Astrocyte (in vitro differentiated cells and primary cell): Measurements from ENCODE around the gene TTC31. TPM values are rescaled to one million over a fixed set of nuclear protein-coding genes. Genes with fewer than 3 reads are reported as not detected.
A peak's percentile ranks its signal among the peaks of the same experiment; 100 is the strongest.

Experiments used
- DNase-seq: peaks from one replicate; pipeline ENCODE4 v3.0.0-alpha.2; 2010; ENCODE audit warnings: low read depth
- FAIRE-seq: peaks from 2 replicates; lab custom pipeline; 2011; peaks lifted over from hg19 to GRCh38; lab: Jason Lieb, UNC
- H2AFZ ChIP-seq: 2 replicates; pipeline ENCODE4 v1.6.0; 2012; ENCODE audit warnings: low read depth, low read length, inconsistent platforms
- H3K27ac ChIP-seq: 2 replicates; pipeline ENCODE4 v1.5.1; 2011; ENCODE audit warnings: low read depth, low read length, inconsistent platforms
- H3K27me3 ChIP-seq: 2 replicates; pipeline ENCODE4 v1.6.0; 2011; ENCODE audit warnings: low read length, inconsistent platforms; ENCODE audit not compliant: insufficient read depth
- H3K36me3 ChIP-seq: 2 replicates; pipeline ENCODE4 v1.5.1; 2011; ENCODE audit warnings: low read length, inconsistent platforms; ENCODE audit not compliant: insufficient read depth
- H3K4me1 ChIP-seq: 2 replicates; pipeline ENCODE4 v1.5.1; 2011; ENCODE audit warnings: low read length, inconsistent platforms; ENCODE audit not compliant: insufficient read depth
- H3K4me2 ChIP-seq: 2 replicates; pipeline ENCODE4 v1.6.0; 2012; ENCODE audit warnings: low read length, inconsistent platforms
- H3K4me3 ChIP-seq: 2 replicates; pipeline ENCODE4 v1.5.1; 2011; ENCODE audit warnings: low read depth, mild to moderate bottlenecking, low read length, inconsistent platforms; ENCODE audit not compliant: insufficient read depth
- H3K79me2 ChIP-seq: 2 replicates; pipeline ENCODE4 v1.6.0; 2012; ENCODE audit warnings: mild to moderate bottlenecking, low read length, inconsistent platforms; ENCODE audit not compliant: insufficient read depth
- H3K9ac ChIP-seq: 2 replicates; pipeline ENCODE4 v1.6.0; 2012; ENCODE audit warnings: mild to moderate bottlenecking, low read length, inconsistent platforms
- H3K9me3 ChIP-seq: 2 replicates; pipeline ENCODE4 v1.5.1; 2012; ENCODE audit warnings: low read depth, mild to moderate bottlenecking, low read length, inconsistent platforms; ENCODE audit not compliant: insufficient read depth
- H4K20me1 ChIP-seq: 2 replicates; pipeline ENCODE4 v1.6.0; 2012; ENCODE audit warnings: low read length, inconsistent platforms; ENCODE audit not compliant: insufficient read depth
- H3K27ac Mint-ChIP-seq: one replicate; pipeline ENCODE4 v1.8.0; 2021; ENCODE audit warnings: mild to moderate bottlenecking, mixed read lengths; ENCODE audit not compliant: unreplicated experiment
- H3K27me3 Mint-ChIP-seq: one replicate; pipeline ENCODE4 v1.8.0; 2021; ENCODE audit warnings: low read depth, mixed read lengths; ENCODE audit not compliant: unreplicated experiment
- H3K36me3 Mint-ChIP-seq: one replicate; pipeline ENCODE4 v1.8.0; 2021; ENCODE audit warnings: low read depth, mixed read lengths; ENCODE audit not compliant: unreplicated experiment
- H3K4me1 Mint-ChIP-seq: one replicate; pipeline ENCODE4 v1.8.0; 2021; ENCODE audit warnings: low read depth, mixed read lengths; ENCODE audit not compliant: unreplicated experiment
- H3K4me3 Mint-ChIP-seq: one replicate; pipeline ENCODE4 v1.8.0; 2021; ENCODE audit warnings: mild to moderate bottlenecking, moderate library complexity, mixed read lengths; ENCODE audit not compliant: unreplicated experiment
- H3K9me3 Mint-ChIP-seq: one replicate; pipeline ENCODE4 v1.8.0; 2021; ENCODE audit warnings: mild to moderate bottlenecking, mixed read lengths; ENCODE audit not compliant: unreplicated experiment
- CTCF ChIP-seq: IDR thresholded peaks from 2 replicates; pipeline ENCODE4 v1.5.1; 2011; ENCODE audit warnings: low read depth, mild to moderate bottlenecking, inconsistent platforms, low read length, moderate library complexity; ENCODE audit not compliant: insufficient read depth
- EZH2 ChIP-seq: IDR thresholded peaks from 2 replicates; pipeline ENCODE4 v1.6.1; 2012; ENCODE audit warnings: mild to moderate bottlenecking, low read length, inconsistent platforms; ENCODE audit not compliant: insufficient read depth
- total RNA-seq: library from RNA; stranded (reverse); gene quantifications from 2 replicates; pipeline ENCODE4 v1.2.1, GENCODE V29; 2021

Gene TTC31
- total RNA-seq, 1 donor from 2014 or later = 12.0 TPM

DNA sequence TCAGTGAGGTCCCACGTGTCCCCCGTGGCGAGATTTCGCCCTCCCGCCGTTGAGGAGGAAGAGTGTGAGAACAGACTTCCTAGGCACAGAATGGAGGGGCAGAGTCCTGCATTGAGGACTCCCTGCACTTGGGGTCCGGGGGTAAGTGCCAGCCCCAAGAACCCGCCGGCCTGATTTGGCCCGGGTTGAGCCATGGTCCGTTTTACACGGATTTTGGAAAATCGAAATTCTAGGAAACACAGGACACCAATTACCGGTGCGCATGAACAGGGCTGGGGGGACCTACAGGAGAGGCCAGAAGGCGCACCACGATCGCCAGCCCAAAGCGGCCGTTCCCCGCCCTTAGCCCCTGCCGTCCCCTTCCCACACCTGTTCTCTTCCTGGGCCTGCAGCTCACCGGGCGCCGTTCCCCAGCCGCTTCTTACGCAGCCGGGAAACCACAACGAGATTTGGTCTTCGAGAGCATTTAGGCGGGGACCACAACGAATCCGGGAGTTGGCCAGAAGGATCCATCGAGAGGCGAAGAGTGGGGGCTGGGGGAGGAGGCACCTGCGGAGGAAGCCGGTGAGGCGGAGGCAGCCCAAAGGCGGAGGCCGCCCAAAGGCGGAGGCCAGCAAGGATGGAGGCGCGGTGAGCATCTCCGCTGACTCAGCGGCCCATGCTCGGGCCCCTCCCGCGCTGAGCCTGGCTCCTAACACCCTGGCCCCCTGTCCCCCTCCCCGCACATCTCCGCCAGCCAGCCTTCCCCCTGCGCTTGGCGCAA, 30.9 kb downstream of the TTC31 start:
- Histone ChIP-seq H3K9ac (no peak overlapping the region), H3K9me3 (no peaks in the 10 kb centered on the region), H3K4me3 (no peak overlapping the region), H3K36me3 (no peaks in the 10 kb centered on the region), H4K20me1 (peaks cover 6% of the 10 kb centered on the region), H3K79me2 (no peaks in the 10 kb centered on the region), H2AFZ (no peak overlapping the region), H3K4me1 (peaks cover 11% of the 10 kb centered on the region), H3K27me3 (peaks cover 81% of the 10 kb centered on the region), H3K27ac (no peak overlapping the region), H3K4me2 (no peak overlapping the region)
- DNase-seq (no peak), FAIRE-seq (no peak)
- Mint-ChIP-seq H3K4me3 (no peak overlapping the region), H3K27ac (no peak overlapping the region), H3K36me3 (no peaks in the 10 kb centered on the region), H3K4me1 (no peaks in the 10 kb centered on the region), H3K27me3 (peaks cover 71% of the 10 kb centered on the region), H3K9me3 (peaks cover 8% of the 10 kb centered on the region)
- TF ChIP-seq CTCF = no peak
- peak; percentile 78 for TF ChIP-seq EZH2

DNA sequence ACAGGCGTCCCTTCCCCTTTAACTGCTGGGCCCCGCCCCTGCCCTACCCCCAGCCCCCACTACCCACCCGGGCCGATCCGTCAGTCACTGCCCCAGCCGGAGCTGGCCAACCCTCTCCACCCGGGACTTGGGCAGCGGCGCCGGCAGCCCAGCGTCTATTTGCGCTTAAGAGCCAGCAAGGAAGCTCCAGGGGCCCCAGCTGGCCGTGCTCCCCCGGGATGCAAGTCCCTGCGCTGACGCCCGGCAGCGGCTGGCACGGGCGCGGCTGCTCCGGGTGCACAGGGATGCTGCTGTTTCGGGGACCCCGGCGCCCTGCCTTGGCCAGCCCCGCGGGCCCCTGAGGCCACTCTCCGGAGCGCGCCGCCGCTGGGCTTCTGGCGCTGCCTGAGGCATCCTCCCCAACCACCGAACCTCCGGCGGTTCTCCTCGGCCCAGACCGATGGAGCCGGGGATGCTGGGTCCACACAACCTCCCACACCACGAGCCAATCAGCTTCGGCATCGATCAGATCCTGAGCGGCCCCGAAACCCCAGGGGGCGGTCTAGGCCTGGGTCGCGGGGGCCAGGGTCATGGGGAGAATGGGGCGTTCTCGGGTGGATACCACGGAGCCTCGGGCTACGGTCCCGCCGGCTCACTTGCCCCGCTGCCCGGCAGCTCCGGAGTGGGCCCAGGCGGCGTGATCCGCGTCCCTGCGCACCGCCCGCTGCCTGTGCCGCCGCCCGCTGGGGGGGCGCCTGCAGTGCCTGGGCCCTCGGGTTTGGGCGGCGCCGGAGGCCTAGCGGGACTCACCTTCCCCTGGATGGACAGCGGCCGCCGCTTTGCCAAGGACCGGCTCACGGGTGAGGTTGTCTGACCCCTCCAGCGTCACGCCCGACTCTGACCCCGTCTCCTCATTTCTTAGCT, 31.7 kb downstream of the TTC31 start, which contains the start of gene TLX2:
Gene TLX2 (plus strand): TSS at position 83 of the 903 bp plus-strand sequence. CDS start 357 bp downstream, at position 440.
- no peak within 1 kb of the TSS for H3K4me2 ChIP-seq
- no peak for FAIRE-seq
- no peak within 1 kb of the TSS for H3K27ac Mint-ChIP-seq
- TF ChIP-seq CTCF (no peak), EZH2 (peak; percentile 82)
- no peak within 1 kb of the TSS for H3K9ac ChIP-seq
- no peak within 1 kb of the TSS for H3K4me3 Mint-ChIP-seq
- no peaks in the 10 kb centered on the region for H3K9me3 ChIP-seq
- no peaks in the 10 kb centered on the region for H3K36me3 ChIP-seq
- H2AFZ ChIP-seq = no peak within 1 kb of the TSS
- peaks cover 88% of the 10 kb centered on the region for H3K27me3 ChIP-seq
- H3K27ac ChIP-seq = no peak within 1 kb of the TSS
- peaks cover 11% of the 10 kb centered on the region for H3K4me1 ChIP-seq
- peaks cover 78% of the 10 kb centered on the region for H3K27me3 Mint-ChIP-seq
- peaks cover 8% of the 10 kb centered on the region for H3K9me3 Mint-ChIP-seq
- DNase-seq = no peak
- H4K20me1 ChIP-seq = peaks cover 6% of the 10 kb centered on the region
- H3K4me3 ChIP-seq = no peak within 1 kb of the TSS
- no peaks in the 10 kb centered on the region for H3K4me1 Mint-ChIP-seq
- no peaks in the 10 kb centered on the region for H3K36me3 Mint-ChIP-seq
- H3K79me2 ChIP-seq = no peaks in the 10 kb centered on the region
